D721Med (cell line): ENCODE measurements around the gene BMP8B.
"Not testable (repeated sequence)": the region's sequence is repeated elsewhere in the genome, so short reads cannot be mapped to it uniquely, and the experiment has no call there.

Experiments used
- DNase-seq: peaks from one replicate; pipeline ENCODE4 v3.0.0; 2011; ENCODE audit warnings: low spot score; ENCODE audit not compliant: insufficient read length
- FAIRE-seq: peaks from 2 replicates; lab custom pipeline; 2011; peaks lifted over from hg19 to GRCh38; lab: Jason Lieb, UNC
- CTCF ChIP-seq: IDR thresholded peaks from 2 replicates; pipeline ENCODE4 v1.5.1; 2012; ENCODE audit warnings: mild to moderate bottlenecking, control low read depth; ENCODE audit not compliant: insufficient read depth; ENCODE audit errors: missing control alignments

Gene BMP8B

GRCh38 chr1:39832294-39832693, 43.6 kb upstream of the BMP8B start:
- TF ChIP-seq CTCF, result no peak
- DNase-seq, result no peak
- FAIRE-seq, result no peak

- DNase-seq (no peak), FAIRE-seq (no peak)
- no peak for TF ChIP-seq CTCF
Observed at GRCh38 chr1:39829791-39830533, 41.3 kb upstream of the BMP8B start.

- FAIRE-seq, result no peak
- no peak for TF ChIP-seq CTCF
- no peak for DNase-seq
Observed at GRCh38 chr1:39828734-39829133, 40.1 kb upstream of the BMP8B start.

GRCh38 chr1:39828255-39828654, 39.6 kb upstream of the BMP8B start:
- not testable (repeated sequence) for FAIRE-seq, DNase-seq

GRCh38 chr1:39827201-39827600, 38.5 kb upstream of the BMP8B start:
- no peak for TF ChIP-seq CTCF
- FAIRE-seq, result no peak
- DNase-seq, result no peak

GRCh38 chr1:39826583-39826982, 37.9 kb upstream of the BMP8B start:
- no peak for TF ChIP-seq CTCF
- FAIRE-seq (no peak), DNase-seq (no peak)

GRCh38 chr1:39825432-39825941, 36.8 kb upstream of the BMP8B start:
- no peak for TF ChIP-seq CTCF
- FAIRE-seq, result no peak

GRCh38 chr1:39823450-39823849, 34.8 kb upstream of the BMP8B start:
- FAIRE-seq, DNase-seq: not testable (repeated sequence)

More at GRCh38 chr1:39825432-39825941, 36.8 kb upstream of the BMP8B start:
- DNase-seq, result no peak
